HEK293T (cell line): ENCODE measurements around the gene TMSB15B.

ENCODE experiments used
- BHLHE40 ChIP-seq: fragments of 450-650 bp; IDR thresholded peaks from 2 replicates; pipeline ENCODE4 v1.6.1; 2016; ENCODE audit warnings: mild to moderate bottlenecking, moderate library complexity, borderline replicate concordance
- CTBP1 ChIP-seq: fragments of 450-650 bp; IDR thresholded peaks from 2 replicates; pipeline ENCODE4 v1.6.1; 2016; ENCODE audit warnings: borderline replicate concordance
- FOXA1 ChIP-seq: fragments of 450-650 bp; IDR thresholded peaks from 2 replicates; pipeline ENCODE4 v1.6.1; 2016; ENCODE audit warnings: mild to moderate bottlenecking
- FOXM1 ChIP-seq: fragments of 450-650 bp; IDR thresholded peaks from 2 replicates; pipeline ENCODE4 v1.6.1; 2017; ENCODE audit warnings: mild to moderate bottlenecking, borderline replicate concordance
- L3MBTL2 ChIP-seq: fragments of 450-650 bp; conservative IDR thresholded peaks from 2 replicates; pipeline ENCODE4 v1.6.1; 2016; ENCODE audit warnings: mild to moderate bottlenecking
- NFRKB ChIP-seq: fragments of 450-650 bp; IDR thresholded peaks from 2 replicates; pipeline ENCODE4 v1.6.1; 2016; ENCODE audit warnings: mild to moderate bottlenecking, moderate library complexity
- ZNF384 ChIP-seq: fragments of 450-650 bp; IDR thresholded peaks from 2 replicates; pipeline ENCODE4 v1.6.1; 2016

- no peak for TF ChIP-seq CTBP1
- TF ChIP-seq L3MBTL2, result no peak
- no peak for TF ChIP-seq FOXM1
- TF ChIP-seq ZNF384, result no peak
- no peak for TF ChIP-seq FOXA1
- TF ChIP-seq NFRKB, result no peak
- no peak for TF ChIP-seq BHLHE40
Measured at GRCh38 chrX:103949506-103949905, 12.9 kb upstream of the TMSB15B start.
